HG02943 (cell line): ENCODE measurements around the gene SERPINE2.

ENCODE experiments used
- ATAC-seq: cut with Tn5 transposase; IDR thresholded peaks from one replicate; pipeline ENCODE4 v1.9.1; 2021; ENCODE audit warnings: mild to moderate bottlenecking, low read depth, moderate library complexity; ENCODE audit not compliant: unreplicated experiment

Gene SERPINE2

GRCh38 chr2:223979730-223980396 is 59.2 kb downstream of the SERPINE2 start:
- ATAC-seq: no peak

- ATAC-seq: no peak
Measured at GRCh38 chr2:223978451-223978850, 60.6 kb downstream of the SERPINE2 start.

- ATAC-seq: no peak
Measured at GRCh38 chr2:223976635-223977226, 62.4 kb downstream of the SERPINE2 start.

- no peak for ATAC-seq
Measured at GRCh38 chr2:223973606-223974005, 65.5 kb downstream of the SERPINE2 start.

GRCh38 chr2:223972656-223973102 is 66.4 kb downstream of the SERPINE2 start:
- no peak for ATAC-seq

- ATAC-seq: no peak
Measured at GRCh38 chr2:223971731-223972130, 67.4 kb downstream of the SERPINE2 start.

- no peak for ATAC-seq
Measured at GRCh38 chr2:223970343-223971128, 68.5 kb downstream of the SERPINE2 start.

- no peak for ATAC-seq
Measured at GRCh38 chr2:223969856-223970255, 69.2 kb downstream of the SERPINE2 start.

- no peak for ATAC-seq
Measured at GRCh38 chr2:223969315-223969714, 69.8 kb downstream of the SERPINE2 start.

GRCh38 chr2:223967981-223968380 is 71.1 kb downstream of the SERPINE2 start:
- ATAC-seq: no peak

GRCh38 chr2:223959688-223960087 is 79.4 kb downstream of the SERPINE2 start:
- ATAC-seq: no peak

- ATAC-seq: peak; percentile 91
Measured at GRCh38 chr2:223957092-223957851, 81.8 kb downstream of the SERPINE2 start, which contains the start of gene MRPL44. TSS of gene MRPL44 (plus strand) at chr2:223957463. CDS start at chr2:223957473, 10 bp downstream.

- ATAC-seq: no peak
Measured at GRCh38 chr2:223956300-223956699, 82.8 kb downstream of the SERPINE2 start.

- no peak for ATAC-seq
Measured at GRCh38 chr2:223954401-223954800, 84.7 kb downstream of the SERPINE2 start.

- ATAC-seq: peak; percentile 50
Measured at GRCh38 chr2:223952280-223952968, 86.7 kb downstream of the SERPINE2 start.

- ATAC-seq: no peak
Measured at GRCh38 chr2:223950448-223951347, 88.4 kb downstream of the SERPINE2 start.

- no peak for ATAC-seq
Measured at GRCh38 chr2:223949241-223949840, 89.7 kb downstream of the SERPINE2 start.

GRCh38 chr2:223947711-223948205 is 91.3 kb downstream of the SERPINE2 start:
- ATAC-seq: no peak
